ENCODE measurements around the gene CNGB1.

Gene CNGB1

DNA sequence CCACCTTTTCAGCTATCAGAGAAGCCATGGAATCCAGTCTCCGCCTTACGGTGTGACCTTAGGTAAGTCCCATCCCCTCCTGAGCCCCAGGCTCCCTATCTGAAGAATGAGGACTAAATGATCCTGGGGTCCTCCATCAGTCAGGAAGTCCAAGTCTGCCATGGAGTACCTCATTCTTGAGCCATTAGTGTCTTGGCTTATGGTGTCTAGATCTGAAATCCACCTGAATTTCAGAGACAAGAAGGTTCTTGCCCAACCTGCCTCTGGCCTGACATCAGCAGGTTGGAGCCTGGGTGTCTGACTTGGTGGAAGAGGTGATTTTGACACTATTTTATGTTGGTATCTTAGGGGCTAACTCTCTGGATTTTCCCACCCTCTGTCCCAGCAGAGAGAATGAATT is 47.1 kb downstream of the CNGB1 start:
- H3K4me1 ChIP-seq (ENCODE audit: control insufficient read depth in 1 of 2, insufficient read depth in 1 of 2, low read depth in 1 of 2, low read length in 1 of 2), result no peaks in the 10 kb centered on the region
- H3K27me3 ChIP-seq, result no peaks in the 10 kb centered on the region
- no peaks in the 10 kb centered on the region for H3K9me3 ChIP-seq
- no peaks in the 10 kb centered on the region for H3K36me3 ChIP-seq
- H3K4me3 ChIP-seq (ENCODE audit: low read depth in 1 of 2, low read length in 1 of 2), result no peak overlapping the region
- no peak overlapping the region for H3K27ac ChIP-seq
- TF ChIP-seq, protein P1, sequence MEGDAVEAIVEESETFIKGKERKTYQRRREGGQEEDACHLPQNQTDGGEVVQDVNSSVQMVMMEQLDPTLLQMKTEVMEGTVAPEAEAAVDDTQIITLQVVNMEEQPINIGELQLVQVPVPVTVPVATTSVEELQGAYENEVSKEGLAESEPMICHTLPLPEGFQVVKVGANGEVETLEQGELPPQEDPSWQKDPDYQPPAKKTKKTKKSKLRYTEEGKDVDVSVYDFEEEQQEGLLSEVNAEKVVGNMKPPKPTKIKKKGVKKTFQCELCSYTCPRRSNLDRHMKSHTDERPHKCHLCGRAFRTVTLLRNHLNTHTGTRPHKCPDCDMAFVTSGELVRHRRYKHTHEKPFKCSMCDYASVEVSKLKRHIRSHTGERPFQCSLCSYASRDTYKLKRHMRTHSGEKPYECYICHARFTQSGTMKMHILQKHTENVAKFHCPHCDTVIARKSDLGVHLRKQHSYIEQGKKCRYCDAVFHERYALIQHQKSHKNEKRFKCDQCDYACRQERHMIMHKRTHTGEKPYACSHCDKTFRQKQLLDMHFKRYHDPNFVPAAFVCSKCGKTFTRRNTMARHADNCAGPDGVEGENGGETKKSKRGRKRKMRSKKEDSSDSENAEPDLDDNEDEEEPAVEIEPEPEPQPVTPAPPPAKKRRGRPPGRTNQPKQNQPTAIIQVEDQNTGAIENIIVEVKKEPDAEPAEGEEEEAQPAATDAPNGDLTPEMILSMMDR (IDR thresholded peaks at IDR 0.05), result no peak

DNA sequence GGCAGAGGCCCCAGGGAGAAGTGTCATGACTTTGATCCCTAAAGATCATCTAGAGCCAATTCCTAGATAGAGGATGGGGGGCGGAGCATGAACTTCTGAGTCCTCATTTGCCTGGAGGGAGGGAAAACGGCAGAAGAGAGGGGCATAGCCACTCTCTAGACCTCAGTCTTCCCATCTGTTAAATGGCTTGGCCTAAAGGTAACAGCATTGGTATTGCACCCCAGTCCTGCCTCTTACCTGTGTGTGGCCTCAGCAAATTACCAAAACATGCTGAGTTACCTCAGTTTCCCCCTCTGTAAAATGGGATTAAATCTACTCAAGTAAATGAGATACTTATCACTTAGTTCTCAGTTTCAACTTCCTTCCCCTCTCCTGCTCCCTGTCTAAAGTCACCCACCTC is 47.5 kb downstream of the CNGB1 start:
- no peaks in the 10 kb centered on the region for H3K27me3 ChIP-seq

DNA sequence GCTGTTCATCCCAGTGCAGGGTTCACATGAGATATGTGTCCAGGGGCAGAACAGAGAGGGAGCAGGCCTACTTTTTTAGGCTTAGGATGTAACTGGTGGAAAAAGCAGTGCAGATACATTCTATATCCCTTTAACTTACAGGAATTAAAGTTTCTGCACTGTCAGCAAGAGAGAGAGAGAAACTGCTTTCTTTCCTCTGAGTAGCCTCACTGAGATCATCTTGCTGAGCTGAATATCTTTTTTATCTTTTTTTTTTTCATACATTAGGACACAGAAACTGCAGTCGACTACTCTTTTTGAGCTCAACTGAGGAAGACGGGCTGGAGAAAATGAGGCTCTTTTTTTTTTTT is 50.1 kb downstream of the CNGB1 start:
- H3K4me3 ChIP-seq (ENCODE audit: low read depth in 1 of 2, low read length in 1 of 2), result no peak overlapping the region
- TF ChIP-seq, protein P1 (IDR thresholded peaks at IDR 0.05), result no peak
- H3K27ac ChIP-seq, result no peak overlapping the region
- no peaks in the 10 kb centered on the region for H3K36me3 ChIP-seq
- H3K27me3 ChIP-seq, result no peaks in the 10 kb centered on the region
- no peaks in the 10 kb centered on the region for H3K4me1 ChIP-seq (ENCODE audit: control insufficient read depth in 1 of 2, insufficient read depth in 1 of 2, low read depth in 1 of 2, low read length in 1 of 2)
- H3K9me3 ChIP-seq, result no peaks in the 10 kb centered on the region

More for the DNA sequence above, 47.5 kb downstream of the CNGB1 start:
- Histone ChIP-seq H3K27ac (no peak overlapping the region), H3K4me1 (ENCODE audit: control insufficient read depth in 1 of 2, insufficient read depth in 1 of 2, low read depth in 1 of 2, low read length in 1 of 2) (no peaks in the 10 kb centered on the region), H3K4me3 (ENCODE audit: low read depth in 1 of 2, low read length in 1 of 2) (no peak overlapping the region), H3K9me3 (no peaks in the 10 kb centered on the region), H3K36me3 (no peaks in the 10 kb centered on the region)
- TF ChIP-seq, protein P1 (IDR thresholded peaks at IDR 0.05), result no peak

DNA sequence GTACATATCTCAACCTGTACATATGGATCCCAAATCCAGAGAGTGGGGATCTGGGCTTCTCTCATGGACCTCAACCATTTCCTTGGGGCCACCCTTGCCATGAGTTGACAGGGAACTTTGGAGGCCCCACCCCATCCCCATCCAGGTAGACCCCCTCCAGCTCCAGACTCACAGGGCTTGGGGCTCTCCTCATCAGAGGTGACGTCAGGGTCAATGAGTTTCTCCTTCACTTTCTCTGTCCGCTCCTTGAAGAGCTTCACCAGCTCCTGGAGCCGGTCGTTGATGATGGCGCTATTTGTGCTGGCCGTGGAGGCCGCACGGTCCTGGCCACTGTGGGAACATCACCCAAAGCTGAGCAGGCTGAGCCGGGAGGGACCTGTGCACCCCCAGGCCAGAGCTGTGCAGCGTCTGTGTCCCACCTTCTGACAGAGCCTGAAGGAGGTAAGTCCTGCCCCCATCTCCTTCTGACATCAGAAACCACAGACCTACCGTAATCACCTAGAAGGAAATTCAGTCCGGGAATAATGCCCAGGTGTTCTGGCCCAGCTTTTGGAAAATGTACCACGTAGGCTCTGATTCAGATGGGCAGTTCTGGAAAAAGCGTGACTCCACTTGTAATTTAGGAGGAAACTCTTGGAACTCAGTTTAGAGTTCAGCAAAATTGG is 50.6 kb downstream of the CNGB1 start:
- TF ChIP-seq, protein P1 (IDR thresholded peaks at IDR 0.05), result no peak
- H3K9me3 ChIP-seq, result no peaks in the 10 kb centered on the region
- no peaks in the 10 kb centered on the region for H3K27me3 ChIP-seq
- no peak overlapping the region for H3K27ac ChIP-seq
- no peaks in the 10 kb centered on the region for H3K36me3 ChIP-seq
- H3K4me1 ChIP-seq (ENCODE audit: control insufficient read depth in 1 of 2, insufficient read depth in 1 of 2, low read depth in 1 of 2, low read length in 1 of 2), result no peaks in the 10 kb centered on the region
- no peak overlapping the region for H3K4me3 ChIP-seq (ENCODE audit: low read depth in 1 of 2, low read length in 1 of 2)

DNA sequence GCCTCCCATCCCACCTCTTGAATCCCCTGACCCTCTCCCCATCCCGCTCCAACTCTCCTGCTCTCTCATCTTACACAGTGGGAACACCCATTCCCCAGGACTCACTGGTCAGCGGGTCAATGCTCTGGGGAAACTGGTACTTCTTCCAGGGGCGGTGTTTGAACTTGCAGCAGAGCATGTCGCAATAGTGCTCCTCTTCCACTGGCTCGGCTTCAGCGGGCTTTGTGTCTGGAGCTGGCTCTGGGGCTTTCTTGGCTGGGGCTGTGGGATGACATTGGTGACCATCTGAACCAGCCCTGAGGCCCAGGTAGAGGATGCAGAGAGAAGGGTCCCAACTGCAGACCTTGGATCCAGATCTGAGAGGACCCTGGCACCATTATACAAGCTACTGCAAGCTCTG is 51.9 kb downstream of the CNGB1 start:
- TF ChIP-seq, protein P1 (IDR thresholded peaks at IDR 0.05), result no peak
- Histone ChIP-seq H3K36me3 (no peaks in the 10 kb centered on the region), H3K9me3 (no peaks in the 10 kb centered on the region), H3K4me3 (ENCODE audit: low read depth in 1 of 2, low read length in 1 of 2) (no peak overlapping the region), H3K27me3 (no peaks in the 10 kb centered on the region), H3K4me1 (ENCODE audit: control insufficient read depth in 1 of 2, insufficient read depth in 1 of 2, low read depth in 1 of 2, low read length in 1 of 2) (no peaks in the 10 kb centered on the region), H3K27ac (no peak overlapping the region)
